C4-2B (cell line): Measurements from ENCODE around the gene RARRES2.

Source experiments
- H3K27ac ChIP-seq: fragments of 450-650 bp; 2 replicates; pipeline ENCODE4 v1.5.1; 2017
- CTCF ChIP-seq: fragments of 450-650 bp; conservative IDR thresholded peaks from 2 replicates; pipeline ENCODE4 v1.5.1; 2017; ENCODE audit warnings: mild to moderate bottlenecking
- ZFX ChIP-seq: fragments of 450-650 bp; IDR thresholded peaks from 2 replicates; pipeline ENCODE4 v1.6.1; 2017

The RARRES2 gene

GRCh38 chr7:150384406-150385301, 43.2 kb upstream of the RARRES2 start:
- peak overlapping the region; percentile 81 for H3K27ac ChIP-seq

GRCh38 chr7:150383710-150384397, 42.4 kb upstream of the RARRES2 start:
- peak overlapping the region; percentile 81 for H3K27ac ChIP-seq
- TF ChIP-seq CTCF (no peak), ZFX (no peak)

More at GRCh38 chr7:150384406-150385301, 43.2 kb upstream of the RARRES2 start:
- TF ChIP-seq CTCF (no peak), ZFX (no peak)

- TF ChIP-seq ZFX (no peak), CTCF (no peak)
- peak overlapping the region; percentile 81 for H3K27ac ChIP-seq
Measured at GRCh38 chr7:150382844-150383225, 41.4 kb upstream of the RARRES2 start.

GRCh38 chr7:150382123-150382843, 40.9 kb upstream of the RARRES2 start:
- TF ChIP-seq CTCF (no peak), ZFX (no peak)
- H3K27ac ChIP-seq: peak overlapping the region; percentile 81

- peak overlapping the region; percentile 81 for H3K27ac ChIP-seq
- TF ChIP-seq CTCF (no peak), ZFX (no peak)
Measured at GRCh38 chr7:150381785-150382122, 40.3 kb upstream of the RARRES2 start.

GRCh38 chr7:150381096-150381495, 39.7 kb upstream of the RARRES2 start:
- no peak overlapping the region; the same call in 1 of the 2 replicates for H3K27ac ChIP-seq
- TF ChIP-seq CTCF (no peak), ZFX (no peak)
